ENCODE measurements around the gene WDR35.

Gene WDR35
- long read RNA-seq, donor 1, full-length matches to known transcripts, result 1 of 1 reads
- long read RNA-seq, donor 1, partial matches to known transcripts, result 0 of 1 reads
- long read RNA-seq, donor 1, other reads (novel, unspliced or antisense), result 0 of 1 reads
- long read RNA-seq, donor 2, result 0 reads
- long read RNA-seq, donor 3, partial matches to known transcripts, result 9 of 9 reads
- long read RNA-seq, donor 3, other reads (novel, unspliced or antisense), result 0 of 9 reads
- long read RNA-seq, donor 4, partial matches to known transcripts, result 12 of 12 reads
- long read RNA-seq, donor 4, other reads (novel, unspliced or antisense), result 0 of 12 reads
- long read RNA-seq, donor 5, result 0 reads
- long read RNA-seq, donor 6, full-length matches to known transcripts, result 1 of 7 reads
- long read RNA-seq, donor 6, partial matches to known transcripts, result 6 of 7 reads
- long read RNA-seq, donor 6, other reads (novel, unspliced or antisense), result 0 of 7 reads
- long read RNA-seq, donor 7, partial matches to known transcripts, result 17 of 17 reads
- long read RNA-seq, donor 7, other reads (novel, unspliced or antisense), result 0 of 17 reads
- long read RNA-seq, donor 8, full-length matches to known transcripts, result 1 of 7 reads
- long read RNA-seq, donor 8, partial matches to known transcripts, result 6 of 7 reads
- long read RNA-seq, donor 8, other reads (novel, unspliced or antisense), result 0 of 7 reads

DNA sequence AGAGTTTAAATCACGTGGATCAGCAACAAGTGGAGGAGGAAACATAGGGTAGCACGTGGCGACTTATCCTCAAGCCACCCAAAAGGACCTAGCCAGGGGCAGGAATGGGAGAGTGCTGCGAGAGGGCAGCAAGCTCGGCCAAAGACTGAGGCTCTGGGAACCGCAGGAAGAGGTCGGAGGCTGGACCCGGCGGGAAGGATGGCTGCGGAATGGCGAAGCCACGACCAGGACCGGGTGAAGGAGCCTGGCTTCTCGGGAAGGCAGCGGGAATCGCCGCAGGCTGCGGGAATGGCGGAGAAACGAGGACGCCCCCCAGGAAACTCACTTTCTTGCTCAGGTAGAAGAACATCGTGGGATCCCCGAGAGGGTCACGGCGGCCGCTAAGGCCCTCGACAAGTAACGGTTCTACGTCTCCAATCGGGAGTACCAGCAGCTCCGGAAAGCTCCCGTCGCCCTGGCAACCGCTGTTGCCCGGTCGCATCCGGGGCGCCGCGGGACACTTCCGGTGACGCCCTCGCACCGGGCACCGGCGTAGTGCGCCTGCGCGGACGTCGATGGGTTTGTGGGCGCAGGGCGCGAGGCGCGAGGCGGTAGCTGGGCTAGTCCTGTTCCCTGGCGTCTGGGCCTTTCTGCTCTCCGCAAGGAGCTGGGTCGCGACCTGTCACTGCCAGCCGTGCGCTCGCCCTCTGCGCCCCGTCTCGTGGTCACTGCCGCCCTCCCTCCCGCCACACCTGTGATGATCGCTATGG lies at the start of gene WDR35:
TSS of gene WDR35 (minus strand) at position 439 of the 749 bp plus-strand sequence. CDS start at position 349, 90 bp downstream.
- DNase-seq, result peak; percentile 90

DNA sequence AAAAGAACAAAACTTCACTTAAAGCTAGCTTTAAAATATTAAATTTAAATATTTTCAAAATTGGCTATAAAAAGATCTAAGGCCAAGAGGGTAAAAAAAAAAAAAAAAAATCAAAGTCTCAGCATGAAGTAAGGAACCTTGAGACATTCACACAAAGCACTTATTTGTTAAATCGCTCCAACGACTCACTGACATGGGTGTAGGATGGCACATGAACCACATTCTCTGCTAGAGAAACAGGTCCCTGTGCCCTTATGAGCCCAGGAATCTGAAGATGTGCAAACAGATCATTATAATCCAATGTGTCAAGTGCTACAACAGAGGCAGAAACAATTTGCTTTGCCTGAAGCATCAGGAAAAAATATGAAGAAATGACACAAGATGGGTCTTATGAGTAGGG lies 47.8 kb upstream of the WDR35 start:
- DNase-seq, result no peak

DNA sequence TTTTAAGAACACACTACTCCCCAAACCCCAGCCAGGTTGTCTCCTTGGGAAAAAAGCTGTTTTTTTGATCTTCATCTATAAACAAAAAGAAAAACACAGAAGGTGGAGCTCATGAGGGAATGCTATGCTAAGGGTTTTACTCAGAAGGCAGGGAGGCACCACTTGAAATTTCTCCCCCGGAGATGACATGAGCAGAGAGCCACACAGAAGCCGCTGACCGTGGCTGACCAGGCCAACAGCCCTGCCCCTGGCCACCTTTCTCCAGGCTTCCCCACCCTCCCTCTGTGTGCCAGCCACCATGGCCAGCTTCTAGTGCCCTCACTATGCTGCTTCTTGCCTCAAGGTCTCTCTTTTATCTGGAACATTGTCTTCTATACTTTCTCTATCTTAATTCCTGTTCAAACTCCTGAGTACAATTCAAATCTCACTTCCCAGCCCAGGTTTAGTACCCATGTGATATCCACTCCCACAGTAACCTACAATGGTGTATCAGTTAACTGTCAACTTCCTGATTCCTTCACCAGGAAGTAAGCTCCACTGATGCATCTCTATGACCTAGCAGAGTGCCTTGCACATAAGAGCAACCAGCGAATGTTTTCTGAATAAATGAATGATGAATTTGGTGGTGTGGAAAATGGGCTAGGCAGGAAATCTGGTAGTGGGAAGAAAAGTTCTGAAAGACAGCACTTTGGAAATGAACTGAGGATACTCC lies 46.2 kb upstream of the WDR35 start:
- no peak for DNase-seq

DNA sequence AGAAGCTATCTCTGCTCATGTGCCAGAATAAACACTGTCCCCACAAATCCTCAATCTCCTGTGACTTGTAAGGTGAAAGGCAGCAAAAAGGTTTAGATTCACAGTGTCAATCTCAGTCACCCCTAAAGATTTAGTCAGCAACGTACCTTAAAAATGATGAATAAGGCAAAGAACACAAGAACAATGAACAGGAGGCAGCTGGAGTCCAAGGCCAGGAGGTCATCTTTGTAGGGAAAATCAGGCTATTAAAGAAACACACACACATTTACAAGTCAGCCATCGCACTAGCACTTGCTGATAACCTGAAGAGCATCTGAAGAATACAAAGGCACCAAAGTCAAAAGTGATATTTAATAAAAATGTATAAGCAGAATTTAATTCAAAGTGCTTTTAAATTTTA lies 44.9 kb upstream of the WDR35 start:
- DNase-seq, result no peak

DNA sequence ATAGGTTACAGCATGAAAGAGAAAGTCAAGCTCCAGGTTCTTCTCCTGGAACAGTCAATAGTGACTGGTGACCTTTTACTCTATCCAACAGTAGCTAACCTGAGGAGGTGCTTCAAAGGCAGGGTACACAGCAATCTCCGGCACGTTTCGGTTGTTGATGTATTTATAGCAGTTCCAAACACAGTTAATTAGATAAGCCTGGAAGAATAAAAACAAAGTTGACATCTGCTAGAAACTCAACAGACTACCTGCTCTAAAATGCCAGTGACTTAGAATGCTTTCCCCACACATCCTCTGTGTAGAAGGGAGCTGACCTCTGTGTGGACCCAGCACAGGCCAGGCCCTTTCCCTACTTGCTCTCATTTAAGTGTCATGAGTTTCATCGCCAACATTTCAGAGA lies 44.3 kb upstream of the WDR35 start:
- DNase-seq, result no peak

DNA sequence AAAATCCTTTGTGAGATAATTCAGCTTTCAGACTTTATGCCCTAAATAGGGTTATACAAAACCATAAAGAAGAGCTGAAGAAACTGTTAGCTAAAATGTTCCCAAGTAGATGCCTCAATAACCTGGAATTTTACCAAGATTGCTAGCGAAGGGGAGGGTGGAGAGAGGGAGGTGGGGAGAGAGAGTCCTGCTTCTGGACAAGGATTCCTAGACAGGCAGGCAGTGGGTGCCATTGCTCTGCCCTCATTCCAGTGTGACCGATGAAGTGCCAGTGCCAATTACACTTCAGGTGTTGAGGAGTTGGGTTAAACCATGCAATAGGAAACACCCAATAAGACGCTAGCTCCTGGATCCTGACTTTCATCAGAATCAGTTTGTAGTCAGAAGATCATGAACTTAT lies 43.4 kb upstream of the WDR35 start:
- no peak for DNase-seq

DNA sequence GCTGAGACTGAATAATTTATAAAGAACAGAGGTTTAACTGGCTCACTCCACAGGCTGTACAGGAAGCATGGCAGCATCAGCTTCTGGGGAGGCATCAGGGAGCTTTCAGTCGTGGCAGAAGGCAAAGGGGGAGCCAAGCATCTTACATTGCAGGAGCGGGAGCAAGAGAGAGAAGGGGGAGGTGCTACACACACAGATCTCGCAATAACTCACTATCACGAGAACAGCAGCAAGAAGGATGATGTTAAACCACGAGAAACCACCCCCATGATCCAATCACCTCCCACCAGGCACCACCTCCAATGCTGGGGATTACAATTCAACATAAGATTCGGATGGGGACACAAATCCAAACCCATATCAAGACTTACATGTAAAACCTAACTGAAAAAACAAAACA lies 40.3 kb upstream of the WDR35 start:
- no peak for DNase-seq

DNA sequence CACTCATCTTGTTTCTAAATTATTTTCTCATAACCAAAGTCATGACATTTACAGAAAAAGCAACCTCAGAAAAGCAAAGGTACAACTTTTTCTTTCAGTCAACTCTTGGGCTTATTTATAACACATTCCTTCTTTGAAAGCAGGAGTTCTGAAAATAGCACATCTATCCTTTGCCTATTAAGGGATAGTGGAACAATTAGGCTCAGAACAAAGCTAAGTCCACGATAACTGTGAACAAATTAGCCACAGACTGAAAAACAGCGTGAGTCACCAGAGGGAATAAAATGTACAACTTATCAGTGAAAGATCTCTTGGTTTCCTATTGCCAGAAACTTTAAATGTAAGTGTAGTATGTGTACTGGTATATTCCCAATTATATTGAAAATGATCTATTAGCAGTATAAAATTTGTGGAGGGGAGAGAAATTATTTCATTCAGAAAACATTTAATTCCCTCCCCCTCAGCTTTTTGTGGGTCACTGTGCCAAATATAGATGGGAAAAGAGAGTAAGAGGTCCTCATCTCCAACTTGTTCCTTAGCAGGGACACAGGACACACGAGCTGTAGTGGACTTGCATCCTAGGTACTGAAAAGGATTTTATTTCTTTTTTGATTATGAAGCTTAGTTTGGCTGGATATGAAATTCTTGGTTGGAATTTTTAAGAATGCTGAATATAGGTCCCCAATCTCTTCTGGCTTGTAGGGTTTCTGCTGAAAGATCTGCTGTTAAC lies 38.0 kb upstream of the WDR35 start:
- no peak for DNase-seq

DNA sequence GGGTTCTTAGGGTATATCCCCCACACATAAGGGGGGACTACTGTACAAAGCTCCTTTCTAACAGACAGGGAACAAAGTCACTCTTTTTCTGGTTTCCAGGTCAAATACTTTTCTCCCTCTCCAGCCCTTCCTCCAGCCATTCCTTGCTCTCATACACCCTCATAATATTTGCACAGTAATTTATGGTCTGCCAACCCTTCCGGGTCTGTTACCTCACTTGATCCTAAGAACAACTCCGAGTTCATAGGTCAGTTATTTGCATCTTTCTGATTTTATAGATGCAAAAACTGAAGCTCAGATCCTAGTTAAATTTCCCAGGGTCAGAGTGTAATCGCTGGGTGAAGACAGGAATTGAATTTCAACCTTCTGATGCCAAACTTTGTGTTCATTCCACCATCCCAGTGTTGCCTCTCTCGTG lies 37.4 kb upstream of the WDR35 start:
- no peak for DNase-seq

DNA sequence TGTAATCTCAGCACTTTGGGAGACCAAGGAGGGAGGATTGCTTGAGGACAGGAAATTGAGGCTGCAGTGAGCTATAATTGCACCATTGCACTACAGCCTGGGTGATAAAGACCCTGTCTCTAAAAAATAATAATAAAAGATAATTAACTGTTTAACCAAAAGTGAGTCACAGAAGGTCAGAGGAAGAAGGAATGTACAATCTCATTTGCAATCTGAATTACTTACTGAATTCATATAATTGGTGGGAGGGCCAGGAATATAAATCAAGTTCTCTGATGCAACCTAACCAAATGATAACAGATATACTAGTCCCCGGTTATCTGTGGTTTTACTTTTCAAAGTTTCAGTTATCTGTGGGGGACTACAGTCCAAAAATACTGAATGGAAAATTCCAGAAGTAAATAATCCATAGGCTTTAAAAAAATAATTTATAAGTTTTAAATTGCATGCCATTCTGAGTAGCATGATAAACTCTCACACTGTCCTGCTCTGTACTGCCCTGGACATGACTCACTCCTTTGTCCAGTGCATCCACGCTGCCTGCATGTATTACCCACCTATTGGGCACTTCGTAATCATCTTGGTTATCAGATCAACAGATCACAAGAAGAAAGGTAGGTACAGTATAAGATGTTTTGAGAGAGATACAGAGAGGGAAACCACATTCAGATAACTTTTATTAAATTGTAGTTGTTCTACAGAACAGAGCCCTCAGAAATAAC lies 35.3 kb upstream of the WDR35 start:
- no peak for DNase-seq

DNA sequence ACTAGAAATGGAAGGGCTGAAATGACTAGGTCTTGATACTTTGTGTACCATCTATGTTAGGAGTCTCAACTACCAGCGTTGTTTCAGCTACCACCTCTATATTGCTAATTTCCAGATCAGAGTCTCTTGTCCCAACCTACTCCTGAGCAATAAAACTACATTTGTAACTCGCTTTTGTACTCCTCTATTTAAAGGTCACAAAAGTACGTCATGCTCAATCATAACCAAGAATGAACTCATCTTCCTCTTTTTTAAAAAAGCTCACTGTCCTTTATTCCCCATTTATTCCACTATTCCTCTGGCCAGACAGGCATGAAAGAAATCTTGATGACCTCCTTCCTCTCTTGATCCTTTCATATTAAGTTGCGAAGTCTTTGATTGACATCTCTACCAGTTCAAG lies 33.8 kb upstream of the WDR35 start:
- no peak for DNase-seq

DNA sequence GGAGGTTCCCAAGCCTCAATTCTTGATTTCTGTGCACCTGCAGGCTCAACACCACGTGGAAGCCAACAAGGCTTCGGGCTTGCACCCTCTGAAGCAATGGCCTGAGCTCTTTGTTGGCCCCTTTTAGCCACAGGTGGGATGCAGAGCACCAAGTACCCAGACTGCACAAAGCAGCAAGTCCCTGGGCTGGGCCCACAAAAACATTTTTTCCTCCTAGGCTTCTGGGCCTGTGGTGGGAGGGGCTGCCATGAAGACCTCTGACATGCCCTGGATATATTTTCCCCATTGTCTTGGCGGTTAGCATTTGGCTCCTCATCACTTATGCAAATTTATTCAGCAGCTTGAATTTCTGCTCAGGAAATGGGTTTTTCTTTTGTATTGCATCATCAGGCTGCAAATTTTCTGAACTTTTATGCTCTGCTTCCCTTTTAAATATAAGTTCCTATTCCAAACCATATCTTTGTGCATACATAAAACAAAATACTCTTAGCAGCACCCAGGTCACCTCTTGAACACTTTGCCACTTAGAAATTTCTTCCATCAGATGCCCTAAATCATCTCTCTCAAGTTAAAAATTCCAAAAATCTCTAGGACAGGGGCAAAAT lies 31.6 kb upstream of the WDR35 start:
- no peak for DNase-seq

DNA sequence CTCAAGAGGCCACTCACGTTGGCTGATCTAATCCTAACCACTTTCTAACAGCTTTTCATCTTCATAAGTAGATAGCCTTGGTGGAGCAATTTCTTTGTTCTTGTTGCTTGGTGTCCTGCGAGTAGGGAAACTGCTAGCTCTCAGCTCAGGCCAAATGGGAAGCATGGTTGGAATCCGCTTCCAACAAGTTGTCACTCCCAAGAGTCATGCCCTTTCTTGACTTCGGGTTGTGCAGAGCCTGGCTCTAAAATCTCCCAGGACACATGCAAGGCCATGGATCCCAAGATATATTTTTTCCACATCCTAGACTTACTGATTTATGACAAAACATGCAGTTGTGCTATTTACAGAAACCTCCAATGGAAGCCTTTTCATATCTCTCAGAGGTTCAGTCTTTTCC lies 29.8 kb upstream of the WDR35 start:
- DNase-seq, result no peak

DNA sequence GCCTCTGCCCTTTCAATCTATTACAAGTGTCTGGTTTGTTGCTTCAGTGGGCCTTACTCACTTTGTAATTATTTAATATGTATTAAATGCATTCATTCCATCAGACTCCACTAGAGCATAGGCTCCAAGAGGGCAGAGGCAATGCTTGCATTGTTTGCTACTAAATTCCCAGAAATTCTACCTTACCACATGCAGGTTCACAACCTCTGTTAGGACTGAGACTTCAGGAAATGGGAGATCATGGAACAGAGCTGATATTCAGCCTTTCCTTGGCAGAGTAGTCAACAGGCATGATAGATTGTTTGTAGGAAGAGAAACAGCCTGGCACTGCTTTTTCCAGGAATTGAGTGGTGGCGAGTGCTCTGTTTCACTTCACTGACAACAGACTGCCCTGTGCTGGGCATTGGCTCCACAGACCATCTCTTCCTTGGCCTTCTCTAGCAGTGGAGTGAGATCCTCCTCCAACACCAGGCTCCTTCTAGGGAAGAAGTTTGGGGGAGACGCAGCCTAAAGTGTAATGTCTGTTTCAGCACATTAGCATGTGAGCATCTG lies 28.8 kb upstream of the WDR35 start:
- DNase-seq, result no peak

DNA sequence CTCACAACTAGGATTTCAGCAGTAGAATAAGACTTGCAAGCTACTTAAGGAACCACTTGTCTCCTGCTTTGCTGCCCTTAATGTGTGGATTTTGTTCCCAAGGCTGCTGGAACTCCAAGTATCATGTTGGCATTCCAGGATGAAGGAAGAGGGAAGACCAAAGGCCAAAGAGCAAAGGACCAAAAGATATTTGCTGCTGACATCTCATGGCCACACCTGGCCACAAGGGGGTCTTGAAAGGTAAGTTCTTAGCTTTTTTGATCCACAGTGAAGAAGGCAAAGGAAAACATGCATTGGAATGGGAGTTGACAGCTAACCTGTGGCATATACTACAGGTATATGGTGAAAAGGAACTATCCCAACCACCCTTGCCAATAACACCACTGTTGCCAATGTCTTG lies 26.4 kb upstream of the WDR35 start:
- no peak for DNase-seq

DNA sequence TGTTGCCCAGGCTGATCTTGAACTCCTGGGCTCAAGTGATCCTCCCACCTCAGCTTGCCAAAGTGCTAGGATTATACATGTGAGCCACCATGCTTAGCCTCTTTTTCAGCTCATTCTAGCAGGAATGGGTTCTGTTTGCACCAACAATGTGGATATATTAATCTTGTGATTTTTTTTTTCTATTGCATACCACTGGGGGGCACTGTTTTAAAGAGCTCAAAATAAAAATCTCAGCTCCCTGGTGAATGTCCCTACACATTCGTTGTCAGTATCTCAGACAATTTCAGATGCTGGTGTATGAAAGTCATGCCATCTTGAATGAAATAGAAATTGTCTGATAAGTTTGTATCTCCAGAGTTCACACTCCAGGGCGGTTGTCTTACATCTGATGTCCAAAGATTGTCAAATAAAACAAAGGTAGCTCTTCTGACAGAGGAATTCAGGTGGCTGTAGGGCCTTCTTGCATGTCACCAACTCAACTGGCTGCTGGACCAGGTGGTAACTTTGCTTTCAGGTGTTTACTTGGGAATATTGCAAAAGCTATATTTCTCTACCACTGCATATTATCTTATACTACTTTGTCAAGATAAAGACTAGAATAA lies 25.7 kb upstream of the WDR35 start:
- DNase-seq, result peak; percentile 33

DNA sequence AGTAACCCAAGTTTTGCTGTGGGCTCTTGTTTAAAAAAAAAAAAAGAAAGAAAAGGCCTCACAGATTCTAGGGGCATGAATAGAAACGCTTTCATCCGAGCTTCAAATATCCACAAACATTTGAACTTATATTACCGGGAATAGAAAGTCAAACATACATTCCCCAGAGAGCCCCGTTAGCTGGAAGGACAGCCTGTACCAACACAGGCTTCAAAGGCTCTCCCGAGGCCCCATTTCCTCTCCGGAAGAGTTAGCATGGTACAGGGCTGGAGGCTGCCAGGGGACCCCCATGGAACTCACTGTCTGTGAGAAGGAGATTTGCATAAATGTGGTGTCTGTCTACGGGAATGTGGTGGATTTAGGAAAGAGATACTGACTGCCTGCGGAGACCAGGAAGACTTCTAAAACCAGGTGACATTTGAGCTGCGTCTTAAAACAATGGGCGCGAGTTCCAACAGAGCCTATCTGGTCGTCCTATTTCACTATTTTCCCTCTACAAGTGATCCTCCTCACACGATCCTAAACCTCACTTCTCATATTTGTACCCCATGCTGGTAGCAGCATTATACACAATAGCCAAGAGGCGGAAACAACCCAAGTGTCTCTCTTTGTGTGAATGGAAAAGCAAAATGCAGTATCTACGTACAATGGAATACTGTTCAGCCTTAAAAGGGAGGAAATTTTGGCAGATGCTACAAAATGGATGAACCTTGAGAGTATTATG lies 23.4 kb upstream of the WDR35 start:
- DNase-seq, result peak; percentile 35

DNA sequence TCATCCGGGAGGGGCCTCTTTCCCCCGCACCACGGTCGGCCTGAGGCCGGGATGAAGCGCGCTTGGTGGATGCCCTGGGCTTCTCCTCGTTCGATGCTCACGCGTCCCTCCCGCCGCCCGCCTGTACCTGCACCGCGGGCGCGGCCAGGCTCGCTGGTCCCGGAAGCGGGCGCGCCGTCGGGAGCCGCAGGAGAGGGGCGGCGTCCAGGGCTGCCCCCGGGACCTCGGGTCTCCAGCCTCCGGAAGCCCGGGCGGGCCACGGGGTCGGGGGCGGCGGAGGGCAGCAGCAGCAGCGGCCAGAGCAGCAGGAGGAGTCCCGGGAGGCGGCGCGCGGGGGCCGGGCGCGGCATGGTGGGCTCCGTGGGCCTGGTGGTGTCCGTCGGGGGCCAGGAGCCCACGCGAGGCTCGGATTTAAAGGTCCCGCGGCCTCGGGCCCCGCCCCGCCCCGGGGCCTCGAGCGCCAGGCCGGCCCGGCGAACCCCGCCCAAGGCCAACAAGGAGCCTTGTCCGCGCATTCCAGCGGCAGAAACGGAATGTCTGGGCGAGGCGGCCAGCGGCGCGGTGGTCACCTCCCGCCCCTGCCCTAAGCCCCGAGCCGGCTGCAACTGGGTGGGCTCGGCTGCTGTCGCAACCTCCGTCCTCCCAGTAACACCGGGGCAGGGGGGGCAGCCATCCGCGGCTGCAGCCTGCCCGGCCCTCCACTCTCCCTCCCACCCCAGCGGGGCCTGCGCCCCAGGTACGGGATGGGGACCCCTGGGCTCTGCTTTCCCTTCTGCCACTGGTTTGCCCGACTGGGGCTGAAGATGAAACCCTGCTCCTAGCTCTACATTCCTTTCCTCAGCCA lies 22.6 kb upstream of the WDR35 start, which contains the start of gene MATN3:
TSS of gene MATN3 (minus strand) at position 387 of the 844 bp plus-strand sequence. CDS start at position 350, 37 bp downstream.
- DNase-seq, result peak; percentile 64
